IMR-90 (cell line): Measurements from ENCODE around the gene NF1.

Source experiments
- CEBPB ChIP-seq: IDR thresholded peaks from 2 replicates; pipeline ENCODE4 v1.6.1; 2012; ENCODE audit warnings: low read depth, low read length, improper control_type of control experiment
- CHD1 ChIP-seq: IDR thresholded peaks from 2 replicates; pipeline ENCODE4 v1.6.1; 2012; ENCODE audit warnings: low read depth, low read length, improper control_type of control experiment
- CTCF ChIP-seq: conservative IDR thresholded peaks from 2 replicates; pipeline ENCODE4 v1.5.1; 2012; ENCODE audit warnings: mild to moderate bottlenecking, low read depth, low read length, improper control_type of control experiment
- MAFK ChIP-seq: IDR thresholded peaks from 2 replicates; pipeline ENCODE4 v1.6.1; 2012; ENCODE audit warnings: low read depth, low read length, improper control_type of control experiment
- MAZ ChIP-seq: IDR thresholded peaks from 2 replicates; pipeline ENCODE4 v1.6.1; 2012; ENCODE audit warnings: low read depth, mild to moderate bottlenecking, low read length, improper control_type of control experiment, moderate library complexity, borderline replicate concordance
- MXI1 ChIP-seq: IDR thresholded peaks from 2 replicates; pipeline ENCODE4 v1.6.1; 2012; ENCODE audit warnings: low read depth, mild to moderate bottlenecking, low read length, moderate library complexity, borderline replicate concordance
- NFE2L2 ChIP-seq: fragments of 150-350 bp; IDR thresholded peaks from 2 replicates; pipeline ENCODE4 v1.6.1; 2016; ENCODE audit warnings: low read depth, mild to moderate bottlenecking, low read length
- POLR2A ChIP-seq: IDR thresholded peaks from 2 replicates; pipeline ENCODE4 v1.6.1; 2012; ENCODE audit warnings: mild to moderate bottlenecking, low read depth, low read length
- RAD21 ChIP-seq: IDR thresholded peaks from 2 replicates; pipeline ENCODE4 v1.6.1; 2012; ENCODE audit warnings: low read length, improper control_type of control experiment
- RFX5 ChIP-seq: IDR thresholded peaks from 2 replicates; pipeline ENCODE4 v1.8.0; 2012; ENCODE audit warnings: low read depth, mild to moderate bottlenecking, low read length, moderate library complexity
- SMC3 ChIP-seq: fragments of 150-350 bp; IDR thresholded peaks from 2 replicates; pipeline ENCODE4 v1.6.1; 2016; ENCODE audit warnings: low read depth, mild to moderate bottlenecking, antibody characterized with exemption, low read length, moderate library complexity

GRCh38 chr17:31147507-31148202, 52.9 kb downstream of the NF1 start:
- no peak for TF ChIP-seq CTCF
- no peak for TF ChIP-seq POLR2A
- no peak for TF ChIP-seq MXI1
- no peak for TF ChIP-seq SMC3
- TF ChIP-seq RFX5: no peak
- no peak for TF ChIP-seq MAFK
- TF ChIP-seq RAD21: no peak
- TF ChIP-seq NFE2L2: no peak
- no peak for TF ChIP-seq MAZ
- no peak for TF ChIP-seq CEBPB
- no peak for TF ChIP-seq CHD1
